Caco-2 (cell line): ENCODE results near the gene PUSL1. TPM values are rescaled to one million over a fixed set of nuclear protein-coding genes. Genes with fewer than 3 reads are reported as not detected.

ENCODE experiments used
- BruUV-seq: library from RNA; stranded (reverse); fragments of 400-500 nt; replicated peaks from 2 replicates; lab custom pipeline; 2021; lab: Mats Ljungman, UMichigan
- CTCF ChIA-PET: fragments of 300-600 bp; sonication (Branson Sonifier 250); formaldehyde crosslinking; loops from one replicate; lab custom pipeline; 2022; ENCODE audit warnings: antibody characterized with exemption; lab: Charles Lee
- POLR2A ChIA-PET: fragments of 300-600 bp; sonication (Branson Sonifier 250); formaldehyde crosslinking; loops from one replicate; lab custom pipeline; 2022; ENCODE audit warnings: antibody characterized with exemption; lab: Charles Lee
- DNase-seq, 2 experiments: peaks; one replicate each; pipeline versions ENCODE4 v3.0.0 to v3.0.0-alpha.2; 2020 to 2022
- H3K27me3 ChIP-seq: replicated peaks from 2 replicates; pipeline ENCODE4 v1.6.0; 2011; ENCODE audit warnings: low read length; ENCODE audit not compliant: control insufficient read depth, insufficient read depth
- H3K36me3 ChIP-seq: 2 replicates; pipeline ENCODE4 v1.5.1; 2011; ENCODE audit warnings: low read length; ENCODE audit not compliant: control insufficient read depth, insufficient read depth
- H3K4me1 ChIP-seq: fragments of 250-450 bp; sonication (Bioruptor Pico); 2 replicates; pipeline ENCODE4 v1.5.1; 2020; ENCODE audit warnings: mild to moderate bottlenecking
- H3K4me3 ChIP-seq: 2 replicates; pipeline ENCODE4 v1.5.1; 2011; ENCODE audit warnings: low read depth, mild to moderate bottlenecking, control low read depth, low read length
- H3K9me3 ChIP-seq: fragments of 250-450 bp; sonication (Bioruptor Pico); 2 replicates; pipeline ENCODE4 v1.5.1; 2020; ENCODE audit warnings: mild to moderate bottlenecking, moderate library complexity
- H3K27ac Mint-ChIP-seq: one replicate; pipeline ENCODE4 v1.8.0; 2022; ENCODE audit warnings: mixed read lengths; ENCODE audit not compliant: unreplicated experiment
- H3K27me3 Mint-ChIP-seq: one replicate; pipeline ENCODE4 v1.8.0; 2022; ENCODE audit warnings: mixed read lengths; ENCODE audit not compliant: insufficient read depth, unreplicated experiment
- H3K36me3 Mint-ChIP-seq: one replicate; pipeline ENCODE4 v1.8.0; 2022; ENCODE audit warnings: mild to moderate bottlenecking, mixed read lengths; ENCODE audit not compliant: insufficient read depth, unreplicated experiment
- H3K4me1 Mint-ChIP-seq: one replicate; pipeline ENCODE4 v1.8.0; 2022; ENCODE audit warnings: low read depth, mixed read lengths; ENCODE audit not compliant: unreplicated experiment
- H3K4me3 Mint-ChIP-seq: one replicate; pipeline ENCODE4 v1.8.0; 2022; ENCODE audit warnings: mild to moderate bottlenecking, moderate library complexity, mixed read lengths; ENCODE audit not compliant: unreplicated experiment
- H3K9me3 Mint-ChIP-seq: one replicate; pipeline ENCODE4 v1.8.0; 2022; ENCODE audit warnings: mixed read lengths; ENCODE audit not compliant: unreplicated experiment
- intact Hi-C: fragments of 100-400 bp; cut with micrococcal nuclease; formaldehyde crosslinking; loops from one replicate; pipeline ENCODE4 v1.10.0; 2022; ENCODE audit not compliant: unreplicated experiment
- total RNA-seq: library from RNA; stranded (reverse); gene quantifications from 2 replicates; pipeline ENCODE4 v1.2.3, GENCODE V29; 2022
- TF ChIP-seq, protein P1 (sequence below), 2 experiments: fragments of 200-600 bp in 1 of 2; IDR thresholded peaks; 1 replicate in 1 of 2; 2 replicates in 1 of 2; pipeline versions ENCODE4 v1.5.1 to v1.8.0; 2011 to 2022; ENCODE audit warnings: antibody characterized with exemption in 1 of 2, control low read depth in 1 of 2, inconsistent platforms in 1 of 2, low read depth in 1 of 2, low read length in 1 of 2, mild to moderate bottlenecking in 1 of 2, moderate library complexity in 1 of 2; ENCODE audit not compliant: insufficient read depth in 1 of 2, severe bottlenecking in 1 of 2, unreplicated experiment in 1 of 2

Gene PUSL1
- total RNA-seq, 1 experiment from 2014 or later = 43.8 TPM

DNA sequence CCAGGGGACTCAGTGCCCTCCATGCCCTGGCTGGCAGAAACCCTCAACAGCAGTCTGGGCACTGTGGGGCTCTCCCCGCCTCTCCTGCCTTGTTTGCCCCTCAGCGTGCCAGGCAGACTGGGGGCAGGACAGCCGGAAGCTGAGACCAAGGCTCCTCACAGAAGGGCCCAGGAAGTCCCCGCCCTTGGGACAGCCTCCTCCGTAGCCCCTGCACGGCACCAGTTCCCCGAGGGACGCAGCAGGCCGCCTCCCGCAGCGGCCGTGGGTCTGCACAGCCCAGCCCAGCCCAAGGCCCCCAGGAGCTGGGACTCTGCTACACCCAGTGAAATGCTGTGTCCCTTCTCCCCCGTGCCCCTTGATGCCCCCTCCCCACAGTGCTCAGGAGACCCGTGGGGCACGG is 19.9 kb downstream of the PUSL1 start:
- peaks cover 44% of the 10 kb centered on the region for H3K36me3 Mint-ChIP-seq
- TF ChIP-seq, protein P1, sequence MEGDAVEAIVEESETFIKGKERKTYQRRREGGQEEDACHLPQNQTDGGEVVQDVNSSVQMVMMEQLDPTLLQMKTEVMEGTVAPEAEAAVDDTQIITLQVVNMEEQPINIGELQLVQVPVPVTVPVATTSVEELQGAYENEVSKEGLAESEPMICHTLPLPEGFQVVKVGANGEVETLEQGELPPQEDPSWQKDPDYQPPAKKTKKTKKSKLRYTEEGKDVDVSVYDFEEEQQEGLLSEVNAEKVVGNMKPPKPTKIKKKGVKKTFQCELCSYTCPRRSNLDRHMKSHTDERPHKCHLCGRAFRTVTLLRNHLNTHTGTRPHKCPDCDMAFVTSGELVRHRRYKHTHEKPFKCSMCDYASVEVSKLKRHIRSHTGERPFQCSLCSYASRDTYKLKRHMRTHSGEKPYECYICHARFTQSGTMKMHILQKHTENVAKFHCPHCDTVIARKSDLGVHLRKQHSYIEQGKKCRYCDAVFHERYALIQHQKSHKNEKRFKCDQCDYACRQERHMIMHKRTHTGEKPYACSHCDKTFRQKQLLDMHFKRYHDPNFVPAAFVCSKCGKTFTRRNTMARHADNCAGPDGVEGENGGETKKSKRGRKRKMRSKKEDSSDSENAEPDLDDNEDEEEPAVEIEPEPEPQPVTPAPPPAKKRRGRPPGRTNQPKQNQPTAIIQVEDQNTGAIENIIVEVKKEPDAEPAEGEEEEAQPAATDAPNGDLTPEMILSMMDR (IDR thresholded peaks at IDR 0.05; ENCODE audit: insufficient read depth in 1 of 2, low read depth in 1 of 2, low read length in 1 of 2, severe bottlenecking in 1 of 2, unreplicated experiment in 1 of 2) = no peak

DNA sequence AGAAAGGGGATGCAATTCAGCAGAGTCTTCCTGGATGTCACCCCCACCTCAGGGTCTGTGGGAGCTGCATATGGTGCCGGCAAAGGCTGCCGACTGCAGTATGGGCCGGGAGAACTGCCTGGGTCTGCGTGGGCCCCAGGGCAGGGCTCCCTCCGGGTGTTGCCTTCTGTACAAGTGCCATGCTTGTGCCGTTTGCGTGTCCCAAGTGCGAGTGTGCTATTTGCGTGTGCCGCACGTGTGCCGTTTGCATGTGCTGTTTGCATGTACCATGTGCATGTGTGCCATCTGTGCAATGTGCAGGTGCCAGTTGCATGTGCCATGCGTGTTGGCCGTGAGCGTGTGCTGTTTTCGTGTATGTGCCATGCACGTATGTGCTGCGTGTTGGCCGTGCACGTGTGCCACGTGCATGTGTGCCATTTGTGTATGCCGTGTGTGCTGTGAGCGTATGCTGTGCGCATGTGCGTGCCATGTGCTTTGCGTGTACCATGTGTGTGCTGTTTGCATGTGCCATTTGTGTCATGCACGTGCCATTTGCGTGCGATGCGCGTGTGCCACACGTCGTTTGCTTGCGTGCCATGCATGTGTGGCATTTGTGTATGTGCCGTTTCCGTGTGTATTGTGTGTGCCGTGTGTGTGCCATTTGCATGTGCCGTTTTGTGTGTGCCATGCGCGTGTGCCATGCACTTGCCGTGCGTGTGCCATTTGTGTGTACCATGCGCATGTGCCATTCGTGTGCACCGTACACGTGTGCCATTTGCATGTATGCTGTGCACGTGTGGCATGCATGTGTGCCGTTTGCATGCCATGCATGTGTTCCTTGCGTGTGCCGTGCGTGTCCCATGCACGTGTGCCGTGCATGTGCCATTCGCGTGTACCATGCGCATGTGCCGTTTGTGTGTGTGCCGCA is 21.2 kb downstream of the PUSL1 start:
- Histone ChIP-seq H3K27me3 (no peaks in the 10 kb centered on the region), H3K4me1 (0 out of 2 replicates have a peak, but pooled peaks cover 5% of the 10 kb centered on the region), H3K9me3 (no peaks in the 10 kb centered on the region), H3K36me3 (no peaks in the 10 kb centered on the region), H3K4me3 (no peak overlapping the region)
- intact Hi-C loops = no loop called here
- Mint-ChIP-seq H3K27ac (no peak overlapping the region), H3K27me3 (no peaks in the 10 kb centered on the region), H3K4me1 (no peaks in the 10 kb centered on the region), H3K36me3 (peaks cover 51% of the 10 kb centered on the region), H3K9me3 (no peaks in the 10 kb centered on the region), H3K4me3 (no peak overlapping the region)
- ChIA-PET POLR2A (no interaction called here), CTCF (no interaction called here)
- TF ChIP-seq, protein P1 (IDR thresholded peaks at IDR 0.05; ENCODE audit: insufficient read depth in 1 of 2, low read depth in 1 of 2, low read length in 1 of 2, severe bottlenecking in 1 of 2, unreplicated experiment in 1 of 2) = no peak
- no peak for DNase-seq
- no TSS peak for BruUV-seq

More for the DNA sequence above, 19.9 kb downstream of the PUSL1 start:
- Mint-ChIP-seq H3K27ac (no peak overlapping the region), H3K4me3 (no peak overlapping the region), H3K4me1 (peaks cover 6% of the 10 kb centered on the region), H3K9me3 (no peaks in the 10 kb centered on the region), H3K27me3 (no peaks in the 10 kb centered on the region)
- DNase-seq = no peak
- BruUV-seq = no TSS peak
- Histone ChIP-seq H3K4me1 (0 out of 2 replicates have a peak, but pooled peaks cover 5% of the 10 kb centered on the region), H3K36me3 (no peaks in the 10 kb centered on the region), H3K27me3 (no peaks in the 10 kb centered on the region), H3K4me3 (no peak overlapping the region), H3K9me3 (no peaks in the 10 kb centered on the region)
- ChIA-PET POLR2A (no interaction called here), CTCF (no interaction called here)
- intact Hi-C loops = no loop called here

GRCh38 chr1:1330366-1331067 is 22.1 kb downstream of the PUSL1 start:
- no peak overlapping the region for H3K4me3 Mint-ChIP-seq
- Histone ChIP-seq H3K36me3 (no peaks in the 10 kb centered on the region), H3K27me3 (no peaks in the 10 kb centered on the region), H3K4me3 (no peak overlapping the region), H3K4me1 (0 out of 2 replicates have a peak, but pooled peaks cover 4% of the 10 kb centered on the region), H3K9me3 (no peaks in the 10 kb centered on the region)
- CTCF ChIA-PET = no interaction called here
- intact Hi-C loops = no loop called here
- TF ChIP-seq, protein P1 (IDR thresholded peaks at IDR 0.05; ENCODE audit: insufficient read depth in 1 of 2, low read depth in 1 of 2, low read length in 1 of 2, severe bottlenecking in 1 of 2, unreplicated experiment in 1 of 2) = no peak
- H3K9me3 Mint-ChIP-seq = no peaks in the 10 kb centered on the region
- POLR2A ChIA-PET = no interaction called here
- H3K4me1 Mint-ChIP-seq = no peaks in the 10 kb centered on the region
- H3K27me3 Mint-ChIP-seq = no peaks in the 10 kb centered on the region
- no TSS peak for BruUV-seq
- H3K36me3 Mint-ChIP-seq = peaks cover 50% of the 10 kb centered on the region
- H3K27ac Mint-ChIP-seq = no peak overlapping the region
- no peak for DNase-seq
